Neutrophil (primary cell): ENCODE results near the gene HHIPL1.

ENCODE experiments used
- H3K27ac ChIP-seq: fragments of 200-600 bp; sonication (generic); 2 replicates; pipeline ENCODE4 v1.5.1; 2016; ENCODE audit warnings: mild to moderate bottlenecking, moderate library complexity
- H3K27me3 ChIP-seq: fragments of 200-600 bp; sonication (generic); 2 replicates; pipeline ENCODE4 v1.6.0; 2016; ENCODE audit warnings: mild to moderate bottlenecking
- H3K36me3 ChIP-seq: fragments of 200-600 bp; sonication (generic); 2 replicates; pipeline ENCODE4 v1.5.1; 2017
- H3K4me1 ChIP-seq, 2 experiments: fragments of 200-600 bp in 1 of 2; sonication (generic) in 1 of 2; 1 replicate in 1 of 2; 2 replicates in 1 of 2; pipeline versions ENCODE4 v1.5.1 to v1.6.1; 2013 to 2016; ENCODE audit warnings: low read depth in 1 of 2, low read length in 1 of 2, mild to moderate bottlenecking in 1 of 2, moderate library complexity in 1 of 2; ENCODE audit not compliant: control insufficient read depth in 1 of 2, insufficient read depth in 1 of 2
- H3K4me3 ChIP-seq, 2 experiments: fragments of 200-600 bp in 1 of 2; sonication (generic) in 1 of 2; 1 replicate in 1 of 2; 2 replicates in 1 of 2; pipeline ENCODE4 v1.5.1; 2013 to 2016; ENCODE audit warnings: low read depth in 1 of 2, low read length in 1 of 2, mild to moderate bottlenecking in 1 of 2, moderate library complexity in 1 of 2
- H3K9me3 ChIP-seq: fragments of 200-600 bp; sonication (generic); 2 replicates; pipeline ENCODE4 v1.5.1; 2016
- CTCF ChIP-seq: fragments of 200-600 bp; sonication (generic); IDR thresholded peaks from 2 replicates; pipeline ENCODE4 v1.5.1; 2016; ENCODE audit warnings: antibody characterized with exemption

HHIPL1 gene

GRCh38 chr14:99724939-99725773 is 80.2 kb downstream of the HHIPL1 start:
- Histone ChIP-seq H3K4me3 (no peak overlapping the region), H3K4me1 (no peaks in the 10 kb centered on the region), H3K27me3 (peaks cover 35% of the 10 kb centered on the region), H3K9me3 (no peaks in the 10 kb centered on the region), H3K36me3 (no peaks in the 10 kb centered on the region), H3K27ac (no peak overlapping the region)
- TF ChIP-seq CTCF: no peak

- Histone ChIP-seq H3K4me3 (no peak overlapping the region), H3K4me1 (no peaks in the 10 kb centered on the region), H3K27me3 (peaks cover 43% of the 10 kb centered on the region), H3K9me3 (no peaks in the 10 kb centered on the region), H3K36me3 (no peaks in the 10 kb centered on the region), H3K27ac (no peak overlapping the region)
- TF ChIP-seq CTCF: no peak
These were observed 81.0 kb downstream of the HHIPL1 start for GRCh38 chr14:99725774-99726537.

GRCh38 chr14:99726538-99727095 is 81.7 kb downstream of the HHIPL1 start:
- Histone ChIP-seq H3K4me3 (no peak overlapping the region), H3K27me3 (peaks cover 50% of the 10 kb centered on the region), H3K9me3 (no peaks in the 10 kb centered on the region), H3K27ac (no peak overlapping the region), H3K4me1 (no peaks in the 10 kb centered on the region), H3K36me3 (no peaks in the 10 kb centered on the region)
- no peak for TF ChIP-seq CTCF

DNA sequence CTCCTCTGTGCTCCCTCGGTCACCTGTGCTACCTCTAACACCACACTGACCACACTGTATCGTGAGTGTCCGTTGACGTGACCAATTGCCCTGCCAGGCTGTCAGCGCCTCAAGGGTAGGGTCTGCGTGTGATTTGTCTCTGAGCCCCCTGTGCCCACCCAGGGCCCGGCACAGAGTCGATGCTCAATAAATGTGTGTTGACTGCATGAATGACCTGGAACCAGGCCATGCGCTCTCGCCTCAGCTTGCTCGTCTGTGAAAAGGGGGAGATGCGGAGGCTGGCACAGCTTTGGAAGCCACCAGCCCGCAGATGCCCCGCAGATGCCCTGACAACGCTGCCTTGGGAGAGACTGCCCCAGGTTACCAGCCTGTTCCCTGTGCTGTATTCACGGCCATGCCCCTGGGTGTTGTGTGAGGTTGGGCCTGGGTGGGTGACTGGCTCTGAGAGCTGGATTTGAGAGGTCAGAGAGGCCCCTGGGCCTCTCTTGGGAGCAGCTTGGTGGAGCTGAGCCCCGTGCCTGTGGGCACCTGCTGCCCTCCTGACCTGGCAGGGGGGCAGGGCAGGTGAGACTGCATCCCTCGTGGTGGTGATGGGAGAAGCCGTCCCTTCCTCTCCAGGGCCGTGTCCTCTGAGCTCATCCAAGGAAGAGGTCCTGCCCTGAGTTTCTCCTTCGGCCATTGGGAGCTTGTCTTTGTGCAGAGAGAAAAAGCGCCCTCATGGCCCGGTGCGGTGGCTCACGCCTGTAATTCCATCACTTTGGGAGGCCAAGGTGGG is 82.4 kb downstream of the HHIPL1 start:
- H3K36me3 ChIP-seq: no peaks in the 10 kb centered on the region

More for the DNA sequence above, 82.4 kb downstream of the HHIPL1 start:
- Histone ChIP-seq H3K4me1 (no peaks in the 10 kb centered on the region), H3K9me3 (no peaks in the 10 kb centered on the region), H3K27me3 (peaks cover 57% of the 10 kb centered on the region), H3K4me3 (no peak overlapping the region), H3K27ac (no peak overlapping the region)
- TF ChIP-seq CTCF: no peak
